Fibroblast of lung (primary cell): Measurements from ENCODE around the gene ARHGEF11. TPM values are rescaled to one million over a fixed set of nuclear protein-coding genes. Genes with fewer than 3 reads are reported as not detected.

Experiments used
- DNase-seq, 2 donors: peaks; one replicate each; pipeline versions ENCODE4 v3.0.0 to v3.0.0-alpha.2; 2010; ENCODE audit warnings: low read depth in 2 of 2
- H2AFZ ChIP-seq: 2 replicates; pipeline ENCODE4 v1.5.1; 2012; ENCODE audit warnings: low read length, control low read depth, inconsistent platforms
- H3K27ac ChIP-seq: 2 replicates; pipeline ENCODE4 v1.5.1; 2011; ENCODE audit warnings: low read length, control low read depth; ENCODE audit not compliant: insufficient read depth
- H3K27me3 ChIP-seq: 2 replicates; pipeline ENCODE4 v1.5.1; 2011; ENCODE audit warnings: mild to moderate bottlenecking, low read length; ENCODE audit not compliant: control insufficient read depth, insufficient read depth
- H3K36me3 ChIP-seq: 2 replicates; pipeline ENCODE4 v1.5.1; 2011; ENCODE audit warnings: low read length; ENCODE audit not compliant: control insufficient read depth, insufficient read depth
- H3K4me1 ChIP-seq: 2 replicates; pipeline ENCODE4 v1.5.1; 2011; ENCODE audit warnings: low read length; ENCODE audit not compliant: control insufficient read depth, insufficient read depth; ENCODE audit errors: extremely low read depth
- H3K4me2 ChIP-seq: 2 replicates; pipeline ENCODE4 v1.5.1; 2011; ENCODE audit warnings: low read length, control low read depth; ENCODE audit not compliant: insufficient read depth; ENCODE audit errors: extremely low read depth
- H3K4me3 ChIP-seq, 4 experiments: fragments of 200-600 bp in 1 of 4; sonication (generic) in 1 of 4; replicated peaks in 1 of 4; 2 replicates each; pipeline ENCODE4 v1.5.1; 2011 to 2016; ENCODE audit warnings: low read length in 4 of 4, low read depth in 3 of 4, mild to moderate bottlenecking in 3 of 4, control low read depth in 2 of 4, inconsistent platforms in 1 of 4, mixed read lengths in 1 of 4; ENCODE audit not compliant: insufficient read depth in 1 of 4; ENCODE audit errors: control extremely low read depth in 1 of 4
- H3K79me2 ChIP-seq: 2 replicates; pipeline ENCODE4 v1.5.1; 2012; ENCODE audit warnings: mild to moderate bottlenecking, low read length, inconsistent platforms; ENCODE audit not compliant: control insufficient read depth, insufficient read depth
- H3K9ac ChIP-seq: 2 replicates; pipeline ENCODE4 v1.5.1; 2011; ENCODE audit warnings: mild to moderate bottlenecking, low read length, control low read depth; ENCODE audit not compliant: insufficient read depth
- H3K9me3 ChIP-seq: 2 replicates; pipeline ENCODE4 v1.5.1; 2012; ENCODE audit warnings: low read depth, low read length; ENCODE audit not compliant: control insufficient read depth, insufficient read depth
- H4K20me1 ChIP-seq: 2 replicates; pipeline ENCODE4 v1.5.1; 2011; ENCODE audit warnings: low read length; ENCODE audit not compliant: control insufficient read depth, insufficient read depth; ENCODE audit errors: extremely low read depth
- CTCF ChIP-seq, 2 donors: IDR thresholded peaks in 1 of 2; conservative IDR thresholded peaks in 1 of 2; 1 replicate in 1 of 2; 2 replicates in 1 of 2; pipeline ENCODE4 v1.5.1; 2011 to 2012; ENCODE audit warnings: low read length in 2 of 2, control low read depth in 1 of 2, inconsistent platforms in 1 of 2, low read depth in 1 of 2, mild to moderate bottlenecking in 1 of 2
- EZH2 ChIP-seq: IDR thresholded peaks from 2 replicates; pipeline ENCODE4 v1.5.1; 2012; ENCODE audit warnings: low read length, control low read depth, mild to moderate bottlenecking; ENCODE audit errors: missing control alignments
- polyA plus RNA-seq, 2 donors: library from polyadenylated mRNA; depleted of rRNA in 1 of 2; stranded (reverse) in 1 of 2; unstranded in 1 of 2; fragments of >200 nt; gene quantifications; 2 replicates each; pipeline ENCODE4 v1.2.1, GENCODE V29; 2011 to 2012; ENCODE audit warnings: missing spikeins in 1 of 2
- total RNA-seq: library from RNA; depleted of rRNA; stranded (reverse); fragments of >200 nt; gene quantifications from 2 replicates; pipeline ENCODE4 v1.2.1, GENCODE V29; 2014

ARHGEF11 gene
- total and polyA plus RNA-seq, 2 donors (not counting 1 experiment from before 2014, with no cell fraction given): 12.8 to 29.1 TPM

- Histone ChIP-seq H3K79me2 (no peaks in the 10 kb centered on the region), H3K4me3 (peak overlapping the region in 1 of 4 experiments; percentile 7), H3K27me3 (peaks cover 28% of the 10 kb centered on the region), H3K36me3 (no peaks in the 10 kb centered on the region), H3K9ac (no peak overlapping the region), H4K20me1 (no peaks in the 10 kb centered on the region), H3K27ac (no peak overlapping the region), H3K4me1 (peaks cover 5% of the 10 kb centered on the region), H3K4me2 (peak overlapping the region; percentile 54), H3K9me3 (no peaks in the 10 kb centered on the region), H2AFZ (no peak overlapping the region)
- no peak for DNase-seq
- TF ChIP-seq EZH2 (no peak), CTCF (conservative IDR thresholded peaks at IDR 0.05 in 1 of 2, IDR thresholded peaks at IDR 0.05 in 1 of 2; ENCODE audit: low read depth in 1 of 2, low read length in 2 of 2) (no peak)
Observed at GRCh38 chr1:156923670-156924477, 121.7 kb downstream of the ARHGEF11 start.

- H2AFZ ChIP-seq: no peak overlapping the region
- no peaks in the 10 kb centered on the region for H4K20me1 ChIP-seq
- H3K4me2 ChIP-seq: no peak overlapping the region
- no peaks in the 10 kb centered on the region for H3K9me3 ChIP-seq
- DNase-seq: no peak
- peaks cover 28% of the 10 kb centered on the region for H3K27me3 ChIP-seq
- H3K4me3 ChIP-seq: peak overlapping the region in 1 of 4 experiments; percentile 7
- TF ChIP-seq CTCF (conservative IDR thresholded peaks at IDR 0.05 in 1 of 2, IDR thresholded peaks at IDR 0.05 in 1 of 2; ENCODE audit: low read depth in 1 of 2, low read length in 2 of 2): no peak
- TF ChIP-seq EZH2: peak; percentile 94
- H3K27ac ChIP-seq: no peak overlapping the region
- H3K79me2 ChIP-seq: no peaks in the 10 kb centered on the region
- H3K9ac ChIP-seq: no peak overlapping the region
- no peaks in the 10 kb centered on the region for H3K36me3 ChIP-seq
- H3K4me1 ChIP-seq: peaks cover 5% of the 10 kb centered on the region
Observed at GRCh38 chr1:156922986-156923669, 122.4 kb downstream of the ARHGEF11 start.

GRCh38 chr1:156921053-156921529, 124.5 kb downstream of the ARHGEF11 start:
- Histone ChIP-seq H3K27me3 (peaks cover 28% of the 10 kb centered on the region), H3K79me2 (no peaks in the 10 kb centered on the region), H3K4me2 (peak overlapping the region; percentile 72), H3K36me3 (peaks cover under 1% of the 10 kb centered on the region), H3K4me3 (no peak overlapping the region), H3K9me3 (no peaks in the 10 kb centered on the region), H3K9ac (no peak overlapping the region), H4K20me1 (no peaks in the 10 kb centered on the region), H2AFZ (no peak overlapping the region), H3K4me1 (peaks cover 5% of the 10 kb centered on the region), H3K27ac (no peak overlapping the region)
- TF ChIP-seq CTCF (conservative IDR thresholded peaks at IDR 0.05 in 1 of 2, IDR thresholded peaks at IDR 0.05 in 1 of 2; ENCODE audit: low read depth in 1 of 2, low read length in 2 of 2) (no peak), EZH2 (no peak)
- DNase-seq: no peak
